ENCODE data around the gene DNAH17. TPM values are rescaled to one million over a fixed set of nuclear protein-coding genes. Genes with fewer than 3 reads are reported as not detected.

DNAH17 gene
- total and polyA plus RNA-seq, 7 donors, result 0.04 to 3.5 (median 0.08) TPM

DNA sequence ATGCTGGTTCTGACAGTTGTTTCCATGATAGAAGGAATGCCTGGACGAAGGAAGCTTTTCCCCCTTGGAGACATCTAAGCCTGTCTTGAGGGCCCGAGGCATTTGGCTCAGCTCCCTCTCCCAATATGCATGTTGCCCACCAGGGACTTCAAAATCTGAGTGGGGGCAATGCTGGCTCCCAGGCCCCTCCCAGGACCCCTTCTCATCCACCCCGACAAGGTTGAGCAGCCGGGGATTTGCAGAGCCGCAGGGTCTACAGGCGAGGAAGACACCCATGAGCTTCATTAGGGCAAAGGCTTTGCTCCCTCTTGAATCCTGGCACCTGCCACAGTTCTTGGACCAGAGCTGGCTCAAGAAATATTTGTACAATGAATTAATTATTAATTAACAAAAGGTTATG, 25.1 kb upstream of the DNAH17 start:
- Histone ChIP-seq H3K27me3 (ENCODE audit: insufficient read depth in 3 of 3, low read length in 2 of 3) (peaks cover 0 to 2% (median 0%) of the 10 kb centered on the region in 3 donors), H3K9me3 (no peaks in the 10 kb centered on the region), H3K27ac (no peak overlapping the region), H3K4me3 (no peak overlapping the region), H3K36me3 (ENCODE audit: insufficient read depth in 1 of 2, low read depth in 1 of 2) (no peaks in the 10 kb centered on the region), H3K4me1 (no peaks in the 10 kb centered on the region)
- TF ChIP-seq CTCF (IDR thresholded peaks at IDR 0.05), result no peak
- ATAC-seq (no peak), DNase-seq (no peak)
- intact Hi-C loops (cut with DNase I), result no loop called here
- 89 to 95% (median 93%) methylated on average over 6 of the region's 6 CpGs for WGBS, 3 donors

DNA sequence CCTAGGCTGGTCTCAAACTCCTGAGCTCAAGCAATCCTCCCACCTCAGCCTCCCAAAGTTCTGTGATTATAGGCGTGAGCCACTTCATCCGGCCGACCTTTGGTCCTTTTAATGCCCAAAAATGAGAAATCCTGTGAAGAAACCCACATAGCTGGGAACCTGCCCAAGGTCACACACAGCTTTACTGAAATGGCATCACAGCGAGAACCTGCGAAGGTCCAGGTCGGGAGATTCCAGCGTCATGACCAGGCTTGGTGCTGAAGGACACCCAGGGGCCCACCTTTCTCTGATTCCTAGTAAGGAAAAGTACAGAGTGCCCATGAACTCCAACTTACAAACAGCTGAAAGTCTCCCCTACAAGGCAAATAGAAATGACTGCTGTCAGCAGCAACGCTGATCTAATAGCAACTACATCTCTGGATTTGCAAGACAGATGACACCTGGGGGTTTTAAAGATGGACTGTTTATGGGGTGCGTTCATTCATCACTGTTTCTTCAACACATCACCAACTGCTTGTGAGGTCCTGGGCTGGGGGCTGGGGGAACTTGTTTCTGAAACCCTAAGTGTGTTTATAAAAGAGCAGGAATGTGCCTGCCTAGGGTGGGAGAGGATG, 24.5 kb upstream of the DNAH17 start:
- Histone ChIP-seq H3K4me1 (no peaks in the 10 kb centered on the region), H3K9me3 (no peaks in the 10 kb centered on the region), H3K27ac (no peak overlapping the region), H3K27me3 (ENCODE audit: insufficient read depth in 3 of 3, low read length in 2 of 3) (peaks cover 0 to 3% (median 0%) of the 10 kb centered on the region in 3 donors), H3K4me3 (no peak overlapping the region), H3K36me3 (ENCODE audit: insufficient read depth in 1 of 2, low read depth in 1 of 2) (no peaks in the 10 kb centered on the region)
- WGBS, 3 donors, result 91 to 92% (median 92%) methylated on average over 9 of the region's 9 CpGs
- no peak for TF ChIP-seq CTCF (IDR thresholded peaks at IDR 0.05)
- intact Hi-C loops (cut with DNase I), result no loop called here
- peak in 1 of 2 donors; percentile 6 for DNase-seq
- no peak for ATAC-seq

DNA sequence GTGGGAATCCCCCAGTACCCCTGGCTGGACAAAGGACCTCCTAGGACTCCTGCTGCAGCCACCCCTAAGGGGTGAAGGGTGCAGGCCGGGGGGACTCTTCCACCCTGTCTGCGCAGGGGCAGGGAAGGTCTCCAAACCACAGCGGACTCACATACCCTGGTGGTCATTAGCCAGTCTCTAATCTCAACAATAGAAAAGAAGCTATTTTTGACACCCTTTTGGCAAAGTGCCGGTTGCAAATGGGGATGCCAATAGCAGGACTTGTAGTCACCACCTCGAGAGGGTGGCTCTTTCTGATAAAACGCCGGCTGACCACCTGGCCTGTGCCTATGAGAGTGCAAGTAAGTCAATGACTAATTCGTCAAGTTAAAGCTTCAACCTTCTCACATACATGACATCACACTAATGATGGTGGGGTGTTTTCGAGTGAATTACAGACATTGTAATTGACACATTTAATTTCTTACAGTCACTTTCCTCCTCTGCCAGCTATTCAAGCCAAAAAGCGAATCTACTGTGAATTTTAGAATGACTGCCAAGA, 23.1 kb upstream of the DNAH17 start:
- no peaks in the 10 kb centered on the region for H3K36me3 ChIP-seq (ENCODE audit: insufficient read depth in 1 of 2, low read depth in 1 of 2)
- WGBS, 3 donors, result 35 to 50% (median 38%) methylated on average over 10 of the region's 10 CpGs
- no peaks in the 10 kb centered on the region for H3K4me1 ChIP-seq
- intact Hi-C loops (cut with DNase I), result no loop called here
- TF ChIP-seq CTCF (IDR thresholded peaks at IDR 0.05), result no peak
- DNase-seq (no peak), ATAC-seq (no peak)
- no peaks in the 10 kb centered on the region for H3K9me3 ChIP-seq
- H3K27ac ChIP-seq, result no peak overlapping the region
- peaks cover 0 to 3% (median 2%) of the 10 kb centered on the region in 3 donors for H3K27me3 ChIP-seq (ENCODE audit: insufficient read depth in 3 of 3, low read length in 2 of 3)
- no peak overlapping the region for H3K4me3 ChIP-seq

GRCh38 chr17:78599419-78599818, 22.2 kb upstream of the DNAH17 start:
- intact Hi-C loops (cut with DNase I), result no loop called here
- Histone ChIP-seq H3K9me3 (no peaks in the 10 kb centered on the region), H3K4me3 (no peak overlapping the region), H3K4me1 (no peaks in the 10 kb centered on the region), H3K27me3 (ENCODE audit: insufficient read depth in 3 of 3, low read length in 2 of 3) (peaks cover 0 to 6% (median 3%) of the 10 kb centered on the region in 3 donors), H3K36me3 (ENCODE audit: insufficient read depth in 1 of 2, low read depth in 1 of 2) (no peaks in the 10 kb centered on the region), H3K27ac (no peak overlapping the region)
- DNase-seq (no peak), ATAC-seq (no peak)
- no peak for TF ChIP-seq CTCF (IDR thresholded peaks at IDR 0.05)
- WGBS, 3 donors, result 81 to 83% (median 82%) methylated on average over 5 of the region's 5 CpGs

Data from psoas muscle (tissue), 8 donors.